Measurements from ENCODE around the gene GNAO1. TPM values are rescaled to one million over a fixed set of nuclear protein-coding genes. Genes with fewer than 3 reads are reported as not detected.
A peak's percentile ranks its signal among the peaks of the same experiment; 100 is the strongest.

Gene GNAO1
- total and polyA plus RNA-seq, 9 of the 15 experiments (the other 6 are each of a cell fraction or from before 2014, with no cell fraction given): 0.07 to 0.42 (median 0.08) TPM; not detected in 5

DNA sequence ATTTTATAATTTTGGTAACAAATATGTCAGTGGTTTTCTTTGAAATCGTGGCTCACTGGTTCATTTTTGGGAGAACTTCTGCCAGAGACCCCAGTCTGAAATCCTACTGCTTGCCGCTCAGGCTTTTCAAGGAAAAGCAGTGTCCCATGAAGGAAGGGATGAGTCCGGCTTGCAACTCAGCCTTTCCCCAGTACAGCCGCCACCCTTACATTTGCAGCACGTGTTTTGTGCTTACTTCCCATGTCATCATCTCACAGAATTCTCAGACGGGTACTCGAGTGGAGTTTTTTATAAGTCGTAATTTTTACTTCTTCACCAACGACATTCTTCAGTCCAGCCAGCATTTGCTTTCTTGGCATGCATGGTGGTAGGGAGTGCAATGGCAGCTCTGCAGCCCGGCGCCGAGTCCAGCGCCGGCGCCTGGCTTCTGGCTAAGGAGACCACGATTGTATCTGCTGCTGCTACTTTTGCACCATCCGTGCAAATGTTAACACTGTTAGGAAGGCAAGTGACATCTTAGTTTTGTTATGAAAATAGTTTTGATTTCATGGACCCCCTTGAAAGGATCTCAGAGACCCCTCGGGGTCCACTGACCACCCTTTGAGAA, 123.1 kb downstream of the GNAO1 start (continued):
- TF ChIP-seq HNRNPH1 (optimal IDR thresholded peaks at IDR 0.05; ENCODE audit: low read depth, low read length) (no peak), NCOR1 (IDR thresholded peaks at IDR 0.05) (no peak), CREBBP (IDR thresholded peaks at IDR 0.05; ENCODE audit: low read depth, low read length) (no peak), JUNB (CRISPR knock-in tag; conservative IDR thresholded peaks at IDR 0.05) (no peak), ZNF76 (CRISPR knock-in tag; IDR thresholded peaks at IDR 0.05; ENCODE audit: borderline replicate concordance) (0 out of 2 replicates have a peak, but pooled peaks have one; percentile 49), SLC30A9 (CRISPR knock-in tag; IDR thresholded peaks at IDR 0.05) (no peak)
- TF ChIP-seq, protein P1, sequence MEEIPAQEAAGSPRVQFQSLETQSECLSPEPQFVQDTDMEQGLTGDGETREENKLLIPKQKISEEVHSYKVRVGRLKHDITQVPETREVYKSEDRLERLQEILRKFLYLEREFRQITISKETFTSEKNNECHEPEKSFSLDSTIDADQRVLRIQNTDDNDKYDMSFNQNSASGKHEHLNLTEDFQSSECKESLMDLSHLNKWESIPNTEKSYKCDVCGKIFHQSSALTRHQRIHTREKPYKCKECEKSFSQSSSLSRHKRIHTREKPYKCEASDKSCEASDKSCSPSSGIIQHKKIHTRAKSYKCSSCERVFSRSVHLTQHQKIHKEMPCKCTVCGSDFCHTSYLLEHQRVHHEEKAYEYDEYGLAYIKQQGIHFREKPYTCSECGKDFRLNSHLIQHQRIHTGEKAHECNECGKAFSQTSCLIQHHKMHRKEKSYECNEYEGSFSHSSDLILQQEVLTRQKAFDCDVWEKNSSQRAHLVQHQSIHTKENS (CRISPR knock-in tag; IDR thresholded peaks at IDR 0.05): no peak
- TF ChIP-seq, protein P2, sequence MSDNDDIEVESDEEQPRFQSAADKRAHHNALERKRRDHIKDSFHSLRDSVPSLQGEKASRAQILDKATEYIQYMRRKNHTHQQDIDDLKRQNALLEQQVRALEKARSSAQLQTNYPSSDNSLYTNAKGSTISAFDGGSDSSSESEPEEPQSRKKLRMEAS (CRISPR knock-in tag; IDR thresholded peaks at IDR 0.05): no peak
- TF ChIP-seq, protein P3, sequence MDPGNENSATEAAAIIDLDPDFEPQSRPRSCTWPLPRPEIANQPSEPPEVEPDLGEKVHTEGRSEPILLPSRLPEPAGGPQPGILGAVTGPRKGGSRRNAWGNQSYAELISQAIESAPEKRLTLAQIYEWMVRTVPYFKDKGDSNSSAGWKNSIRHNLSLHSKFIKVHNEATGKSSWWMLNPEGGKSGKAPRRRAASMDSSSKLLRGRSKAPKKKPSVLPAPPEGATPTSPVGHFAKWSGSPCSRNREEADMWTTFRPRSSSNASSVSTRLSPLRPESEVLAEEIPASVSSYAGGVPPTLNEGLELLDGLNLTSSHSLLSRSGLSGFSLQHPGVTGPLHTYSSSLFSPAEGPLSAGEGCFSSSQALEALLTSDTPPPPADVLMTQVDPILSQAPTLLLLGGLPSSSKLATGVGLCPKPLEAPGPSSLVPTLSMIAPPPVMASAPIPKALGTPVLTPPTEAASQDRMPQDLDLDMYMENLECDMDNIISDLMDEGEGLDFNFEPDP (CRISPR knock-in tag; IDR thresholded peaks at IDR 0.05): no peak
- TF ChIP-seq, protein P4, sequence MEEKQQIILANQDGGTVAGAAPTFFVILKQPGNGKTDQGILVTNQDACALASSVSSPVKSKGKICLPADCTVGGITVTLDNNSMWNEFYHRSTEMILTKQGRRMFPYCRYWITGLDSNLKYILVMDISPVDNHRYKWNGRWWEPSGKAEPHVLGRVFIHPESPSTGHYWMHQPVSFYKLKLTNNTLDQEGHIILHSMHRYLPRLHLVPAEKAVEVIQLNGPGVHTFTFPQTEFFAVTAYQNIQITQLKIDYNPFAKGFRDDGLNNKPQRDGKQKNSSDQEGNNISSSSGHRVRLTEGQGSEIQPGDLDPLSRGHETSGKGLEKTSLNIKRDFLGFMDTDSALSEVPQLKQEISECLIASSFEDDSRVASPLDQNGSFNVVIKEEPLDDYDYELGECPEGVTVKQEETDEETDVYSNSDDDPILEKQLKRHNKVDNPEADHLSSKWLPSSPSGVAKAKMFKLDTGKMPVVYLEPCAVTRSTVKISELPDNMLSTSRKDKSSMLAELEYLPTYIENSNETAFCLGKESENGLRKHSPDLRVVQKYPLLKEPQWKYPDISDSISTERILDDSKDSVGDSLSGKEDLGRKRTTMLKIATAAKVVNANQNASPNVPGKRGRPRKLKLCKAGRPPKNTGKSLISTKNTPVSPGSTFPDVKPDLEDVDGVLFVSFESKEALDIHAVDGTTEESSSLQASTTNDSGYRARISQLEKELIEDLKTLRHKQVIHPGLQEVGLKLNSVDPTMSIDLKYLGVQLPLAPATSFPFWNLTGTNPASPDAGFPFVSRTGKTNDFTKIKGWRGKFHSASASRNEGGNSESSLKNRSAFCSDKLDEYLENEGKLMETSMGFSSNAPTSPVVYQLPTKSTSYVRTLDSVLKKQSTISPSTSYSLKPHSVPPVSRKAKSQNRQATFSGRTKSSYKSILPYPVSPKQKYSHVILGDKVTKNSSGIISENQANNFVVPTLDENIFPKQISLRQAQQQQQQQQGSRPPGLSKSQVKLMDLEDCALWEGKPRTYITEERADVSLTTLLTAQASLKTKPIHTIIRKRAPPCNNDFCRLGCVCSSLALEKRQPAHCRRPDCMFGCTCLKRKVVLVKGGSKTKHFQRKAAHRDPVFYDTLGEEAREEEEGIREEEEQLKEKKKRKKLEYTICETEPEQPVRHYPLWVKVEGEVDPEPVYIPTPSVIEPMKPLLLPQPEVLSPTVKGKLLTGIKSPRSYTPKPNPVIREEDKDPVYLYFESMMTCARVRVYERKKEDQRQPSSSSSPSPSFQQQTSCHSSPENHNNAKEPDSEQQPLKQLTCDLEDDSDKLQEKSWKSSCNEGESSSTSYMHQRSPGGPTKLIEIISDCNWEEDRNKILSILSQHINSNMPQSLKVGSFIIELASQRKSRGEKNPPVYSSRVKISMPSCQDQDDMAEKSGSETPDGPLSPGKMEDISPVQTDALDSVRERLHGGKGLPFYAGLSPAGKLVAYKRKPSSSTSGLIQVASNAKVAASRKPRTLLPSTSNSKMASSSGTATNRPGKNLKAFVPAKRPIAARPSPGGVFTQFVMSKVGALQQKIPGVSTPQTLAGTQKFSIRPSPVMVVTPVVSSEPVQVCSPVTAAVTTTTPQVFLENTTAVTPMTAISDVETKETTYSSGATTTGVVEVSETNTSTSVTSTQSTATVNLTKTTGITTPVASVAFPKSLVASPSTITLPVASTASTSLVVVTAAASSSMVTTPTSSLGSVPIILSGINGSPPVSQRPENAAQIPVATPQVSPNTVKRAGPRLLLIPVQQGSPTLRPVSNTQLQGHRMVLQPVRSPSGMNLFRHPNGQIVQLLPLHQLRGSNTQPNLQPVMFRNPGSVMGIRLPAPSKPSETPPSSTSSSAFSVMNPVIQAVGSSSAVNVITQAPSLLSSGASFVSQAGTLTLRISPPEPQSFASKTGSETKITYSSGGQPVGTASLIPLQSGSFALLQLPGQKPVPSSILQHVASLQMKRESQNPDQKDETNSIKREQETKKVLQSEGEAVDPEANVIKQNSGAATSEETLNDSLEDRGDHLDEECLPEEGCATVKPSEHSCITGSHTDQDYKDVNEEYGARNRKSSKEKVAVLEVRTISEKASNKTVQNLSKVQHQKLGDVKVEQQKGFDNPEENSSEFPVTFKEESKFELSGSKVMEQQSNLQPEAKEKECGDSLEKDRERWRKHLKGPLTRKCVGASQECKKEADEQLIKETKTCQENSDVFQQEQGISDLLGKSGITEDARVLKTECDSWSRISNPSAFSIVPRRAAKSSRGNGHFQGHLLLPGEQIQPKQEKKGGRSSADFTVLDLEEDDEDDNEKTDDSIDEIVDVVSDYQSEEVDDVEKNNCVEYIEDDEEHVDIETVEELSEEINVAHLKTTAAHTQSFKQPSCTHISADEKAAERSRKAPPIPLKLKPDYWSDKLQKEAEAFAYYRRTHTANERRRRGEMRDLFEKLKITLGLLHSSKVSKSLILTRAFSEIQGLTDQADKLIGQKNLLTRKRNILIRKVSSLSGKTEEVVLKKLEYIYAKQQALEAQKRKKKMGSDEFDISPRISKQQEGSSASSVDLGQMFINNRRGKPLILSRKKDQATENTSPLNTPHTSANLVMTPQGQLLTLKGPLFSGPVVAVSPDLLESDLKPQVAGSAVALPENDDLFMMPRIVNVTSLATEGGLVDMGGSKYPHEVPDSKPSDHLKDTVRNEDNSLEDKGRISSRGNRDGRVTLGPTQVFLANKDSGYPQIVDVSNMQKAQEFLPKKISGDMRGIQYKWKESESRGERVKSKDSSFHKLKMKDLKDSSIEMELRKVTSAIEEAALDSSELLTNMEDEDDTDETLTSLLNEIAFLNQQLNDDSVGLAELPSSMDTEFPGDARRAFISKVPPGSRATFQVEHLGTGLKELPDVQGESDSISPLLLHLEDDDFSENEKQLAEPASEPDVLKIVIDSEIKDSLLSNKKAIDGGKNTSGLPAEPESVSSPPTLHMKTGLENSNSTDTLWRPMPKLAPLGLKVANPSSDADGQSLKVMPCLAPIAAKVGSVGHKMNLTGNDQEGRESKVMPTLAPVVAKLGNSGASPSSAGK (IDR thresholded peaks at IDR 0.05): peak; percentile 82
